Measurements from ENCODE around the gene ZNF367.

DNA sequence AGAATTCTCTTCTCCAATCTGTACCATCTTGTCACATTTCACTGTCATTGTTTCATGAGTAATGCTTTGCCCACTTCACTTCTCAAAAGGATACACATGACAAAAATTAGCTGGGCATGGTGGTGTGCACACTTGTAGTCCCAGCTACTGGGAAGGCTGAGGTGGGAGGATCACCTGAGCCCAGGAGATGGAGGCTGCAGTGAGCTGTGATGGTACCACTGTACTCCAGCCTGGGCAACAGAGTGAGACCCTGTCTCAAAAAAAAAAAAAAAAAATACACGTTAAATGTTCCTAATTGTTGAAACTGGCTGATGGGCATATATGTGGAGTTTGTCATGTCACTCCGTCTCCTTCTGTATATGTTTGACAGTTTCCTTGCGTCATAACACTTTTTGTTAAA, 79.9 kb downstream of the ZNF367 start:
- TF ChIP-seq ZNF274 (IDR thresholded peaks at IDR 0.05; ENCODE audit: low read depth, low read length) (no peak), YY1 (IDR thresholded peaks at IDR 0.05; ENCODE audit: insufficient read depth, insufficient read length) (no peak), SUZ12 (IDR thresholded peaks at IDR 0.05; ENCODE audit: extremely low read depth, insufficient read depth, insufficient read length) (no peak)
